ENCODE results near the gene FOXL3. TPM values are rescaled to one million over a fixed set of nuclear protein-coding genes. Genes with fewer than 3 reads are reported as not detected.

FOXL3 gene
- total and polyA plus RNA-seq, 2 donors from 2014 or later = not detected

GRCh38 chr7:271266-272107 lies 18.5 kb upstream of the FOXL3 start:
- intact Hi-C loops (cut with DNase I) = no loop called here
- H3K36me3 ChIP-seq (ENCODE audit: control insufficient read depth in 2 of 3, insufficient read depth in 3 of 3, low read length in 3 of 3) = no peaks in the 10 kb centered on the region
- no peak for TF ChIP-seq CTCF (IDR thresholded peaks at IDR 0.05; ENCODE audit: borderline replicate concordance, extremely low read depth, insufficient read depth)
- H3K9me3 ChIP-seq (ENCODE audit: control insufficient read depth in 2 of 3, insufficient read depth in 1 of 3, low read length in 3 of 3) = peaks cover 0 to 9% (median 0%) of the 10 kb centered on the region in 3 donors
- no peaks in the 10 kb centered on the region for H3K27me3 ChIP-seq (ENCODE audit: control insufficient read depth, insufficient read depth, low read length)
- FAIRE-seq (no peak), DNase-seq (peak in 2 of 5 donors; percentile 31 to 50)
- H3K4me3 ChIP-seq (ENCODE audit: low read length in 3 of 3) = no peak overlapping the region
- no peaks in the 10 kb centered on the region for H3K4me1 ChIP-seq (ENCODE audit: control insufficient read depth in 2 of 3, insufficient read depth in 2 of 3, low read depth in 1 of 3, low read length in 3 of 3)
- H3K9ac ChIP-seq (ENCODE audit: low read length in 3 of 3) = no peak overlapping the region
- H3K27ac ChIP-seq (ENCODE audit: low read depth in 2 of 2, low read length in 2 of 2) = no peak overlapping the region

- no peak for FAIRE-seq
These were observed 17.8 kb upstream of the FOXL3 start for GRCh38 chr7:272108-272615.

GRCh38 chr7:272631-273030 lies 17.3 kb upstream of the FOXL3 start:
- Histone ChIP-seq H3K27me3 (ENCODE audit: control insufficient read depth, insufficient read depth, low read length) (no peaks in the 10 kb centered on the region), H3K4me3 (ENCODE audit: low read length in 3 of 3) (no peak overlapping the region), H3K36me3 (ENCODE audit: control insufficient read depth in 2 of 3, insufficient read depth in 3 of 3, low read length in 3 of 3) (no peaks in the 10 kb centered on the region), H3K9me3 (ENCODE audit: control insufficient read depth in 2 of 3, insufficient read depth in 1 of 3, low read length in 3 of 3) (peaks cover 0 to 15% (median 0%) of the 10 kb centered on the region in 3 donors), H3K4me1 (ENCODE audit: control insufficient read depth in 2 of 3, insufficient read depth in 2 of 3, low read depth in 1 of 3, low read length in 3 of 3) (no peaks in the 10 kb centered on the region), H3K9ac (ENCODE audit: low read length in 3 of 3) (no peak overlapping the region), H3K27ac (ENCODE audit: low read depth in 2 of 2, low read length in 2 of 2) (no peak overlapping the region)
- FAIRE-seq = no peak
- intact Hi-C loops (cut with DNase I) = no loop called here
- TF ChIP-seq CTCF (IDR thresholded peaks at IDR 0.05; ENCODE audit: borderline replicate concordance, extremely low read depth, insufficient read depth) = no peak
- DNase-seq = peak in 1 of 5 donors; percentile 28

More at GRCh38 chr7:272108-272615, 17.8 kb upstream of the FOXL3 start:
- Histone ChIP-seq H3K27ac (ENCODE audit: low read depth in 2 of 2, low read length in 2 of 2) (no peak overlapping the region), H3K4me1 (ENCODE audit: control insufficient read depth in 2 of 3, insufficient read depth in 2 of 3, low read depth in 1 of 3, low read length in 3 of 3) (no peaks in the 10 kb centered on the region), H3K4me3 (ENCODE audit: low read length in 3 of 3) (no peak overlapping the region), H3K9me3 (ENCODE audit: control insufficient read depth in 2 of 3, insufficient read depth in 1 of 3, low read length in 3 of 3) (peaks cover 0 to 13% (median 0%) of the 10 kb centered on the region in 3 donors), H3K36me3 (ENCODE audit: control insufficient read depth in 2 of 3, insufficient read depth in 3 of 3, low read length in 3 of 3) (no peaks in the 10 kb centered on the region), H3K27me3 (ENCODE audit: control insufficient read depth, insufficient read depth, low read length) (no peaks in the 10 kb centered on the region), H3K9ac (ENCODE audit: low read length in 3 of 3) (no peak overlapping the region)
- no peak for TF ChIP-seq CTCF (IDR thresholded peaks at IDR 0.05; ENCODE audit: borderline replicate concordance, extremely low read depth, insufficient read depth)
- DNase-seq = peak in 2 of 5 donors; percentile 34 to 50
- intact Hi-C loops (cut with DNase I) = no loop called here

Data from kidney (tissue), 14 donors.